GM12875 (cell line): Measurements from ENCODE around the gene BMP3.

Source experiments
- H3K4me3 ChIP-seq: one replicate; pipeline ENCODE4 v1.5.1; 2011; ENCODE audit warnings: low read depth, low read length, control low read depth
- TF ChIP-seq, protein P1 (sequence below): IDR thresholded peaks from 2 replicates; pipeline ENCODE4 v1.5.1; 2011; ENCODE audit warnings: low read depth, mild to moderate bottlenecking, control low read depth, inconsistent platforms, low read length, moderate library complexity, borderline replicate concordance; ENCODE audit not compliant: insufficient read depth

Gene BMP3

DNA sequence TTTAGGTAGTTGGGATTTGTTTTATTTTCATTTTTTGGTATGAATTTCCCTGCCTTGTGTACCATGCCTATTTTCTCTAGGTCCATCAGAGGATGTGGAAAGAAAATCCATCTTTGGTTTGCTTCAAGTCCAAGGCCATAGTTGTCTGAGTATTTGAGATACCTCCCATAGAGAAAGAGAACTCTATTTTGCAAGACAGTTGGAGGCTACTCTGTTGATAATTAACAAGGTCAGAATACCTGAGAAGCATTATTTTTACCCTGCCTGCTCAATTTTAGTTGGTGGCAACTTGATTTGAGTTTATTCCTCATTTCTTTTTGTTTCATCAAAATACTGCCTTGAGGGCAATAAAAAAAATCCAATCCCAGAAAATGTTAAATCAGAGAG, 30.8 kb downstream of the BMP3 start:
- TF ChIP-seq, protein P1, sequence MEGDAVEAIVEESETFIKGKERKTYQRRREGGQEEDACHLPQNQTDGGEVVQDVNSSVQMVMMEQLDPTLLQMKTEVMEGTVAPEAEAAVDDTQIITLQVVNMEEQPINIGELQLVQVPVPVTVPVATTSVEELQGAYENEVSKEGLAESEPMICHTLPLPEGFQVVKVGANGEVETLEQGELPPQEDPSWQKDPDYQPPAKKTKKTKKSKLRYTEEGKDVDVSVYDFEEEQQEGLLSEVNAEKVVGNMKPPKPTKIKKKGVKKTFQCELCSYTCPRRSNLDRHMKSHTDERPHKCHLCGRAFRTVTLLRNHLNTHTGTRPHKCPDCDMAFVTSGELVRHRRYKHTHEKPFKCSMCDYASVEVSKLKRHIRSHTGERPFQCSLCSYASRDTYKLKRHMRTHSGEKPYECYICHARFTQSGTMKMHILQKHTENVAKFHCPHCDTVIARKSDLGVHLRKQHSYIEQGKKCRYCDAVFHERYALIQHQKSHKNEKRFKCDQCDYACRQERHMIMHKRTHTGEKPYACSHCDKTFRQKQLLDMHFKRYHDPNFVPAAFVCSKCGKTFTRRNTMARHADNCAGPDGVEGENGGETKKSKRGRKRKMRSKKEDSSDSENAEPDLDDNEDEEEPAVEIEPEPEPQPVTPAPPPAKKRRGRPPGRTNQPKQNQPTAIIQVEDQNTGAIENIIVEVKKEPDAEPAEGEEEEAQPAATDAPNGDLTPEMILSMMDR, result no peak
- H3K4me3 ChIP-seq, result no peak overlapping the region

DNA sequence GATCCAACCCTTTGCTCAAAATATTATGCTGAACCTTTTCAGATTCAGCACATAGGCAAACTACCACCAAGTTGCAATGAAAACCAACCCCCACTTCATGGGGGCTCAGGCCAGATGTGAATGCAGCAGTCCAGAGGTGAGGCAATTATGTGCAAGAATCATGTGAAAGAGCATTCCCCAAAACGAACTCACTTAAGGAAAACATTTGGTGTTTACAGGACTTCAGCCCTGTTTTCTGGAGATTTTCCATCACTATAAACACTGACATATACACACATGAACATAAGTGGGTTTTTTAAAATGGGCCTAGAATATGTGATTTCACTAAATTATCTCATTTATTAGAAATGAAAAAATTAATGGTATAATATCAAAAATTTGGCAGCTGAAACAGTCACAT, 31.5 kb downstream of the BMP3 start:
- TF ChIP-seq, protein P1, result no peak
- H3K4me3 ChIP-seq, result no peak overlapping the region

DNA sequence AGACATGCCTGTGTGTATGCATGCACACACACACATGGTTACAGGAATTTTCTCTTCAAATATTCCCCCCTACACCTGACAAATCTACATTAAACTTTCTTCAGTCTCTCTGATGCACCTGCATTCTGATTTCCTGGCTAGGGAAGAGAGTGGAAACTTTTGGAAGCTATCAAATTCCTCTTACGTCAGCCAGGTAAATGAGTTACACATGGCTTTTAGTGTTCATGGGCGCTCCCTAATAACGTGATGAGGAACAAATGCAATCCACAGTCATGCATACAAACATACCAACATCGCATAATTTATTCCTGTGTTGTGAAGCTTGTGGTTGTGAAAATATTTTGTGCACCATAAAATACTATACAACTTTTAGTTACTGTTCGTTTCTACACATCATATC, 34.9 kb downstream of the BMP3 start:
- H3K4me3 ChIP-seq, result no peak overlapping the region
- TF ChIP-seq, protein P1, result no peak

DNA sequence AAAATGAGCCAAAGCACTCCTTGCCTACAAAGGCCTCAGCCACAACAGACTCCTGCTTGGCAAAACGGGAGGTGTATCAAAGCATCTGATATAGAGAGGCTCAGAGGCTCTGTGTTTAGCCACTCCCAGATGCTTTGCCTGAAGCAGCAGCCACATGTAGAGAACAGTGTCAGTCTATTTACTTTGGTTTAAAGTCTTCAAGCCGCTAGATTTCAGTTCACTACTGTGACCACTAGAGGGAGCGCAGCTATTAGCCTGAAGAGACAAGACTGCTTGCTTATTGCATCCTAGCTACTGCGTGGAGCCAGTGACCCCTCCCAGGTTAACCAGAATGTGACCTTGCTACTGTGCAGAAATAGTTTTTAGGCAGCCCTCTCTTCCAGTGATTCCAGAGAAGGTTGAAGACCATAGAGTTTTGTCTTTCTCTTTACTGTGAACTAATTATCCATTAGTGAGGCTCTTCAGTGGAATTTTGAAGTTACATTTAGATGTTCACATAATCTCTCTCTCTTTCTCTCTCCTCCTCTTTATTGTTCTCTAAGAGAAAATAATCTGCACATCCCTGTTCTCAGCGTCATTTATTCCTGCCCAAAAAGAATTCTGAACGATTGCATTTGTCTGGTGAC, 39.3 kb downstream of the BMP3 start:
- TF ChIP-seq, protein P1, result peak; percentile 85
- no peak overlapping the region for H3K4me3 ChIP-seq

DNA sequence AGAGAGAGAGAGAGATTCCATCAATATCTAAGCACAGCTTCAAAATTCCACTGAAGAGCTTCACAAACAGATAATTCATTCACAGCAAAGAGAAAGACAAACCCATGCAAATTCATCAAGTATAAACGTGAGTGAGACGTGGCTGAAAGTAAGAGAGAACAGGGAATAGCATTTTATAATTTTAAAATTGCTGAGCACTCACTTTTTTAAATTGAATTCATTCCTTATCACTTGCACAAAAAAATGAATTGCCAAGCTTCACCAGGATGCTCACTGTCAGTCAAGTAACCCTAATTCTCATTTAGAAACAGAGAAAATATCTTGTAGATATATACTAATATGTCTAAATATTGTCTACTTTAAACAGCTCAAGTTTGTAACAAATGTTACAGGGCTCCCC, 40.5 kb downstream of the BMP3 start:
- no peak overlapping the region for H3K4me3 ChIP-seq
- TF ChIP-seq, protein P1, result no peak

DNA sequence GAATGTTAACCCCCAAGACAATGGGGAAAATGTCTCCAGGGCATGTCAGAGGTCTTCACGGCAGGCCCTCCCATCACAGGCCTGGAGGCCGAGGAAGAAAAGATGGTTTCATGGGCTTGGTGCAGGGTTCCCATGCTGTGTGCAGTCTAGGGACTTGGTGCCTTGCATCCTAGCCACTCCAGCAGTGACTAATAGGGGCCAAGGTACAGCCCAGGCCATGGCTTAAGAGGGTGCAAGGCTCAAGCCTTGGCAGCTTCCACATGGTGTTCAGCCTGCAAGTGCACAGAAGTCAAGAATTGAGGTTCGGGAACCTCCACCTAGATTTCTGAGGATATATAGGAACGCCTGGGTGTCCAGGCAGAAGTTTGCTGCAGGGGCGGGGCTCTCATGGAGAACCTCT, 50.6 kb downstream of the BMP3 start:
- TF ChIP-seq, protein P1, result no peak
- H3K4me3 ChIP-seq, result no peak overlapping the region

DNA sequence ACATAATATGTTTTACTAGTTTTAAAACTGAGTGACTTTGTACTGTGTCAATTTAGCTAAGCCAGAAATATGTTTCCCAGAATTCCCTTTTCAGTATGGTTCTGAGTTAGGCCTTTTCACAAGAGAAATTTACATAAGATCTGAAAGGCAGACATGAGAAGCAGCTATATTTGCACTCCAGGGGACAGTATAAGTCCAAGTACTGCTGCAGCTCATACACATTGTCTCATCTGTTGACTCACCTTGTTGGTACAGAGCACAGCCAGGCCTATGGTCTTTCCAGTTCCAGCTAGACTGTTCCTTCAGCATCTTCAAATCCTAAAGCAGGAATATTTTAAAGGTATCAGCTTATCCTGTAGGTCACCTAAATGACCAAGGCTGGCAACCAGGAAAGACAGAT, 53.5 kb downstream of the BMP3 start:
- no peak overlapping the region for H3K4me3 ChIP-seq
- TF ChIP-seq, protein P1, result no peak
